Measurements from ENCODE around the gene CFAP65. TPM values are rescaled to one million over a fixed set of nuclear protein-coding genes. Genes with fewer than 3 reads are reported as not detected.

The CFAP65 gene
- total RNA-seq, 1 experiment from 2014 or later: 0.33 TPM

Small RNA genes lying within 50 kb of the gene (microRNA-seq; reads per million reads assigned to microRNA genes)
- not detected for gene MIR3131 (ENCODE audit: unreplicated experiment)
- gene MIR375 (ENCODE audit: unreplicated experiment): 43.8 reads per million, percentile 46 among the genes with 10 or more reads in this experiment

Other genes with a start within 250 kb of the CFAP65 start
- not detected for gene PRKAG3, start 209.7 kb downstream of the CFAP65 start, total RNA-seq (2021; ENCODE audit: unreplicated experiment)
- gene WNT6, start 181.7 kb downstream of the CFAP65 start, total RNA-seq (2021; ENCODE audit: unreplicated experiment): 8.1 TPM
- 9.2 TPM for gene WNT10A, start 160.7 kb downstream of the CFAP65 start, total RNA-seq (2021; ENCODE audit: unreplicated experiment)
- gene CDK5R2, start 81.8 kb downstream of the CFAP65 start, total RNA-seq (2021; ENCODE audit: unreplicated experiment): 1.3 TPM
- gene FEV, start 56.3 kb downstream of the CFAP65 start, total RNA-seq (2021; ENCODE audit: unreplicated experiment): not detected
- gene CRYBA2, start 48.1 kb downstream of the CFAP65 start, total RNA-seq (2021; ENCODE audit: unreplicated experiment): not detected
- 0.23 TPM for gene IHH, start 19.4 kb upstream of the CFAP65 start, total RNA-seq (2021; ENCODE audit: unreplicated experiment)
- gene NHEJ1, start 119.3 kb upstream of the CFAP65 start, total RNA-seq (2021; ENCODE audit: unreplicated experiment): 18.2 TPM
- gene SLC23A3, start 128.5 kb upstream of the CFAP65 start, total RNA-seq (2021; ENCODE audit: unreplicated experiment): 3.3 TPM
- 55.7 TPM for gene CNPPD1, start 135.4 kb upstream of the CFAP65 start, total RNA-seq (2021; ENCODE audit: unreplicated experiment)
- 106 TPM for gene RETREG2, start 136.8 kb upstream of the CFAP65 start, total RNA-seq (2021; ENCODE audit: unreplicated experiment)
- 43.2 TPM for gene ZFAND2B, start 165.3 kb upstream of the CFAP65 start, total RNA-seq (2021; ENCODE audit: unreplicated experiment)
- gene ABCB6, start 177.4 kb upstream of the CFAP65 start, total RNA-seq (2021; ENCODE audit: unreplicated experiment): 19.0 TPM
- 75.1 TPM for gene ATG9A, start 188.1 kb upstream of the CFAP65 start, total RNA-seq (2021; ENCODE audit: unreplicated experiment)
- 36.2 TPM for gene ANKZF1, start 188.3 kb upstream of the CFAP65 start, total RNA-seq (2021; ENCODE audit: unreplicated experiment)
- 8.1 TPM for gene GLB1L, start 203.9 kb upstream of the CFAP65 start, total RNA-seq (2021; ENCODE audit: unreplicated experiment)
- 29.9 TPM for gene STK16, start 204.0 kb upstream of the CFAP65 start, total RNA-seq (2021; ENCODE audit: unreplicated experiment)
- not detected for gene TUBA4B, start 211.7 kb upstream of the CFAP65 start, total RNA-seq (2021; ENCODE audit: unreplicated experiment)
- 12.9 TPM for gene TUBA4A, start 212.4 kb upstream of the CFAP65 start, total RNA-seq (2021; ENCODE audit: unreplicated experiment)
- gene DNAJB2, start 237.8 kb upstream of the CFAP65 start, total RNA-seq (2021; ENCODE audit: unreplicated experiment): 66.2 TPM

Measured in Panc1 (cell line).